Mucosa of rectum (tissue), 2 donors: Measurements from ENCODE around the gene KCNJ2.

ENCODE experiments used
- H3K27ac ChIP-seq, 2 donors: one replicate each; pipeline ENCODE4 v1.7.0; 2013; ENCODE audit warnings: inconsistent platforms in 2 of 2, low read depth in 2 of 2, low read length in 2 of 2
- H3K27me3 ChIP-seq, 2 donors: one replicate each; pipeline ENCODE4 v1.7.0; 2013; ENCODE audit warnings: low read length in 2 of 2; ENCODE audit not compliant: control insufficient read depth in 2 of 2, insufficient read depth in 2 of 2
- H3K36me3 ChIP-seq, 2 donors: one replicate each; pipeline ENCODE4 v1.7.0; 2013; ENCODE audit warnings: low read length in 2 of 2; ENCODE audit not compliant: control insufficient read depth in 2 of 2, insufficient read depth in 2 of 2
- H3K4me1 ChIP-seq, 2 donors: one replicate each; pipeline ENCODE4 v1.7.0; 2013; ENCODE audit warnings: low read length in 2 of 2, mild to moderate bottlenecking in 1 of 2; ENCODE audit not compliant: control insufficient read depth in 2 of 2, insufficient read depth in 2 of 2
- H3K4me3 ChIP-seq, 2 donors: one replicate each; pipeline ENCODE4 v1.7.0; 2013; ENCODE audit warnings: low read length in 2 of 2
- H3K9ac ChIP-seq, 2 donors: one replicate each; pipeline ENCODE4 v1.7.0; 2013; ENCODE audit warnings: low read length in 2 of 2, low read depth in 1 of 2, mild to moderate bottlenecking in 1 of 2
- H3K9me3 ChIP-seq, 2 donors: one replicate each; pipeline ENCODE4 v1.7.0; 2013; ENCODE audit warnings: low read length in 2 of 2; ENCODE audit not compliant: control insufficient read depth in 2 of 2
- donor health status: healthy.
- donor health status: Normal muscosa, but diverticular disease.

Gene KCNJ2

GRCh38 chr17:70158180-70158579, 11.2 kb upstream of the KCNJ2 start:
- no peaks in the 10 kb centered on the region for H3K36me3 ChIP-seq
- no peak overlapping the region for H3K4me3 ChIP-seq
- H3K27me3 ChIP-seq = no peaks in the 10 kb centered on the region
- H3K9me3 ChIP-seq = no peaks in the 10 kb centered on the region
- no peaks in the 10 kb centered on the region for H3K4me1 ChIP-seq
- H3K27ac ChIP-seq = no peak overlapping the region
- no peak overlapping the region for H3K9ac ChIP-seq

- Histone ChIP-seq H3K27me3 (no peaks in the 10 kb centered on the region), H3K27ac (no peak overlapping the region), H3K4me3 (no peak overlapping the region), H3K4me1 (no peaks in the 10 kb centered on the region), H3K9ac (no peak overlapping the region), H3K36me3 (no peaks in the 10 kb centered on the region), H3K9me3 (no peaks in the 10 kb centered on the region)
These were observed 10.7 kb upstream of the KCNJ2 start for GRCh38 chr17:70158591-70158990.

GRCh38 chr17:70159980-70160379, 9.4 kb upstream of the KCNJ2 start:
- Histone ChIP-seq H3K4me1 (no peaks in the 10 kb centered on the region), H3K27ac (no peak overlapping the region)

GRCh38 chr17:70161519-70161918, 7.8 kb upstream of the KCNJ2 start:
- no peaks in the 10 kb centered on the region for H3K9me3 ChIP-seq
- no peaks in the 10 kb centered on the region for H3K36me3 ChIP-seq
- no peaks in the 10 kb centered on the region for H3K4me1 ChIP-seq
- no peaks in the 10 kb centered on the region for H3K27me3 ChIP-seq
- no peak overlapping the region for H3K4me3 ChIP-seq
- no peak overlapping the region for H3K27ac ChIP-seq
- H3K9ac ChIP-seq = no peak overlapping the region

More at GRCh38 chr17:70159980-70160379, 9.4 kb upstream of the KCNJ2 start:
- Histone ChIP-seq H3K27me3 (no peaks in the 10 kb centered on the region), H3K9ac (no peak overlapping the region), H3K4me3 (no peak overlapping the region), H3K9me3 (no peaks in the 10 kb centered on the region), H3K36me3 (no peaks in the 10 kb centered on the region)

- H3K9ac ChIP-seq = no peak overlapping the region
- peaks cover 2 to 4% of the 10 kb centered on the region in 2 donors for H3K4me1 ChIP-seq
- H3K4me3 ChIP-seq = no peak overlapping the region
- no peak overlapping the region for H3K27ac ChIP-seq
- no peaks in the 10 kb centered on the region for H3K36me3 ChIP-seq
- H3K9me3 ChIP-seq = no peaks in the 10 kb centered on the region
- no peaks in the 10 kb centered on the region for H3K27me3 ChIP-seq
These were observed 3.9 kb upstream of the KCNJ2 start for GRCh38 chr17:70165383-70165782.

GRCh38 chr17:70166615-70167014, 2.7 kb upstream of the KCNJ2 start:
- Histone ChIP-seq H3K27ac (no peak overlapping the region), H3K4me1 (peaks cover 2 to 4% of the 10 kb centered on the region in 2 donors), H3K36me3 (no peaks in the 10 kb centered on the region), H3K27me3 (no peaks in the 10 kb centered on the region), H3K9me3 (no peaks in the 10 kb centered on the region), H3K4me3 (no peak overlapping the region), H3K9ac (no peak overlapping the region)

GRCh38 chr17:70168044-70168976, 1.0 kb upstream of the KCNJ2 start:
- peaks cover 2 to 4% of the 10 kb centered on the region in 2 donors for H3K4me1 ChIP-seq
- H3K9me3 ChIP-seq = no peaks in the 10 kb centered on the region
- H3K4me3 ChIP-seq = peak overlapping the region; percentile 81 to 93
- H3K36me3 ChIP-seq = no peaks in the 10 kb centered on the region
- peak overlapping the region; percentile 73 to 92 for H3K9ac ChIP-seq
- H3K27ac ChIP-seq = peak overlapping the region; percentile 90 to 92
- H3K27me3 ChIP-seq = no peaks in the 10 kb centered on the region

GRCh38 chr17:70169709-70170597, 621 bp downstream of the KCNJ2 start:
- peaks cover 2 to 4% of the 10 kb centered on the region in 2 donors for H3K4me1 ChIP-seq

GRCh38 chr17:70171159-70171558, 1.8 kb downstream of the KCNJ2 start:
- no peaks in the 10 kb centered on the region for H3K9me3 ChIP-seq
- peaks cover 2 to 4% of the 10 kb centered on the region in 2 donors for H3K4me1 ChIP-seq
- H3K27ac ChIP-seq = no peak overlapping the region
- peak overlapping the region in 1 of 2 donors; percentile 21 for H3K9ac ChIP-seq
- peak overlapping the region; percentile 87 to 93 for H3K4me3 ChIP-seq
- H3K36me3 ChIP-seq = peaks cover 13% of the 10 kb centered on the region in 2 donors
- no peaks in the 10 kb centered on the region for H3K27me3 ChIP-seq

More at GRCh38 chr17:70169709-70170597, 621 bp downstream of the KCNJ2 start:
- no peaks in the 10 kb centered on the region for H3K9me3 ChIP-seq
- peak overlapping the region; percentile 87 to 93 for H3K4me3 ChIP-seq
- H3K36me3 ChIP-seq = peaks cover 2 to 4% of the 10 kb centered on the region in 2 donors
- peak overlapping the region; percentile 79 to 85 for H3K27ac ChIP-seq
- H3K27me3 ChIP-seq = no peaks in the 10 kb centered on the region
- peak overlapping the region; percentile 57 to 92 for H3K9ac ChIP-seq

GRCh38 chr17:70172449-70172848, 3.1 kb downstream of the KCNJ2 start:
- Histone ChIP-seq H3K9me3 (no peaks in the 10 kb centered on the region), H3K27me3 (no peaks in the 10 kb centered on the region), H3K27ac (no peak overlapping the region), H3K4me1 (peaks cover 0 to 4% of the 10 kb centered on the region in 2 donors), H3K9ac (no peak overlapping the region), H3K36me3 (peaks cover 19% of the 10 kb centered on the region in 2 donors), H3K4me3 (no peak overlapping the region)
